GM19043 (cell line): ENCODE data around the gene TUBB2A.
A peak's percentile ranks its signal among the peaks of the same experiment; 100 is the strongest.

Source experiments
- ATAC-seq: cut with Tn5 transposase; IDR thresholded peaks from one replicate; pipeline ENCODE4 v1.9.1; 2021; ENCODE audit warnings: low read depth; ENCODE audit not compliant: unreplicated experiment

TUBB2A gene

GRCh38 chr6:3125815-3126214 lies 31.5 kb downstream of the TUBB2A start:
- ATAC-seq = no peak

DNA sequence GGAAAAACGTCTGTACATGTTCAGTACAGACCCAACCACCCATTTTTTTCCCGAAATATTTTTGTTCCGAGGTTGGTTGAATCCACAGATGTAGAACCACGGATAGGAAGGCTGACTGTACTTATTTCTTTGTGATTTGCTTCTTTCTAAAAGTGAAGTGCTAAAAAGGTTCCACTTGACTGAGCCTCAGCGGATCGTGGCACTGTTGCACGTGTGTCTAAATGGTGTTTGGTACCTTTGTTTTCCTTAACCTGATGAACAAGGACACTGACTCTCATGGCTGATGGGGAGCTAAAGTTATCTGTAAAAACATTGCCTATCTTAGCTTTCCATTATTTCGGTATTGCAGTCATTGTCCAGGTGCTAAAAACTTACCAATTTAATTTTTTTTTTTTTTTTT lies 32.7 kb downstream of the TUBB2A start:
- ATAC-seq = no peak

GRCh38 chr6:3122823-3123182 lies 34.5 kb downstream of the TUBB2A start:
- ATAC-seq = no peak

DNA sequence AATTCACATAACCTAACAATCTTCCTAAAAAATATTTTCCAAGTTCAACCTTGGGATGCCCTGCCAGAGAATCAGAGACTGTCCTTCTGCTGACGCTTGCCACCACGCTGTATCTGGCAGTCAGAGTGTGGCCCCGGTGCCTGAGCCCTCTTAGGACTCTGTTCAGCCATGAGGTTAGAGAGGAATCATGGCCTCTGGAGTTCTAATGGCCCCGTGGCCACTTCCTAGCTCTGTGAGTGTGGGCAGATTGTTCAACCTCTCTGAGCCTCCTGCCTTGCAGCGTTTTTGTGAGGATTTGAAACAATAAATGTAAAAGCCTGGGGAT lies 36.6 kb downstream of the TUBB2A start:
- ATAC-seq = no peak

DNA sequence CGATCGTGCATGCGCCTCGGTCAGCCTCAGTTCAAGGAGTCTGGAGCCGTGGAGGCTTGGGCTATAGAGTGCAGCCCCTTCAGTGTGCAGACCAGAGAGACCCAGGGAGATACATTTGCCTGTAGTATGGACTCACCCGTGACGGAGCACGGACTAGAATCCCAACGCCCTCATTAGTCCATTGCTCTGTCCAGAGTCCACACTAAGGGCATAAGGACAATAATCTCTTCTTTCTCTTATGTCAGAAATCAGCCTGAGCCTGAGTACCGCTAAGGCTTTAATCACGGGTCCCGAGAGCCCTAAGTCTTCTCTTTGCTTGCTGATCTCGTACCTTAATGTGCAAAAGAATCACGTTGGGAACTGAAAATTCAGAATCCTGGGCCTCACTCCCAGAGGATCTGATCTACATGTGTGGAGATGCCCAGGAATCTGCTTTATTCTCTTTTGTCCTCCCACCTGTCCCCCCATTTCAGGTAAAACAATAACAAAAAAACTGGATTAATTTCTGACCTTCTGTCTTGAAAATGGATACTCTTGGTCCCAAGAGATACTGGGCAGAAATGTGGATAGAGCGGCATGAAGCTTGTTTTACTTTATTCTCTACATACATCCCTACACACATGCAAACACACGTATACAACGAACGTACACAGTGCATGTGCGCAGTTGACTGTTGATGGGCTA lies 38.2 kb downstream of the TUBB2A start:
- ATAC-seq = peak; percentile 23

GRCh38 chr6:3118353-3119039 lies 38.8 kb downstream of the TUBB2A start, which contains the start of gene BPHL:
Gene BPHL (plus strand): TSS chr6:3118711. CDS start chr6:3118741, 30 bp downstream.
- peak; percentile 84 for ATAC-seq

DNA sequence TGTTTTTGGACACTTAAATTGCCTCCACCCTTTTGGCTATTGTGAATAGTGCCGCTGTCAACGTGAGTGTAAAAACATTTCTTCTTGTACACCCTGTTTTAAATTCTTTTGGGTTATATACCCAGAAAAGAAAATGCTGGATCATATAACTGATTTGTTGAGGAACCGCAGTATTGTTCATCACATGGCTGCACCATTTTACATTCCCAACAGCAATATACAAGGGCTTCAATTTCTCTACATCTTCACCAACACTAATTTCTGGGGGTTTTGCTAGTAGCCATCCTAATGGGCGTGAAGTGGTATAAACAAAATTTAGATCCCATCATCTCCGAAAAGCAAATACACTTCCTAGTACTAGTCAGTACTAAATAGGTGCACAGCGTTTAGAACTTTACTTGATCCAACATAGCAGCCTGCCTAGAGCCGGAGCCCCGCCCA lies 39.4 kb downstream of the TUBB2A start:
- no peak for ATAC-seq

- ATAC-seq = no peak
Observed at GRCh38 chr6:3114377-3114776, 43.0 kb downstream of the TUBB2A start.

- ATAC-seq = no peak
Observed at GRCh38 chr6:3109761-3110160, 47.6 kb downstream of the TUBB2A start.

- no peak for ATAC-seq
Observed at GRCh38 chr6:3108746-3109414, 48.5 kb downstream of the TUBB2A start.
